ENCODE data around the gene TM9SF3.
"Not testable (repeated sequence)": the region's sequence is repeated elsewhere in the genome, so short reads cannot be mapped to it uniquely, and the experiment has no call there.

Gene TM9SF3

DNA sequence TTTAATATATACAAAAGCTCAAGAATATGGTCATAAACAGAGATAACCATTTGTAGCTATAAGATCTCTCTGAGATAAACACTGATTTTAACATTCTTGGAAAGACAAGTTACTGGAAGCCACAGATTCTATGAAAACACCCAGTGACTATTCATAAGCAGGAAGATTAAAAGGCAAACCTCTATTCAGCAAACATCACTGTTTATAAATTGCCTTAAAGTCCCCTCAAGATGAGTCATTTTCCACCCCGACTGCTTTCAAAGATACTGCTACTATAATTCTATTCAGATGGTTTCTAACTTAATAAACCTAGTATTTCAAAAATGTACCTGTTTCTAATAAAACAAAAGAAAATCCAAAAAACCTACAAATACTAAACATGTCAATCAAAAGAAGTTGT lies 21.0 kb downstream of the TM9SF3 start:
- DNase-seq: no peak

DNA sequence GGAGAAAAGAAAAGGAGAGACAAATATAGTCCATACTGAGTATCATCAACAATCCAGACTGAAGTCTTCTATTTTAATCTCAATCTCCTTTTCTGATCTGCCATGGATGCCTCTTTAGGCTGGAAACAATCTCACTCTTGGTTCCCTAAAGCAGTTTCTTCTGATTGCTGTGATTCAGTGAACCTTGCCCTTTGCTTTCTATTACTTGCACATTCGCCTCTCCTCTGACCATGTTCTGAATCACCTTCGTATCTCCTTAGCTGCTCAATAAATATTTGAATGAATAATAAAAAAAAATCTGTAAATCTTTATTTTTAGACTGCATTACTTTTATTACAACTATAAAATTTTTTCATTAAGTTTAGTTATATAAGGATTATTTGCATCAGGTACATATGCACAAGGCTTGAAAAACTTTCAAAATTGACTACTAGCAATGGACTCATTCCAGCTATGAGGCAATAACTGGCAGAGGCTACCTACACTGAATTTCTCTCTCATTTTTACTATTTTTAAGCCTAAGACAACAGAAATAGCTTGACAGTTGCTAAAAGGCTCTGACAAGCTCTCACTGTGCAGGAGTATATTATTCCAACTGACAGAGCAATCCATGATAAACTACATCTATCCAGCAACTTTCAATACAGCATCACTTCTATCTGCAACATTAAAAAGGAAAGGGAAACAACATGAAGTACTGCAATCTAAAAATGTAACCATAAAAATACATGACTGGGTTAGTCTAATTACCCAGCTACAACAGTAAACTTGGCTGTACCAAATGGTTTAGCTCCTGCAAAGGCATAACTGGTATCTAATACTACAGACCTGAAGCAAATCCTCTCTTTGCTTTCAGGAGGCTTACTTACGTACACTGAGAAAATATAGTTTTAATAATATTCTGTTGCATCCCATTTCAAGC lies 25.6 kb downstream of the TM9SF3 start:
- no peak for DNase-seq

DNA sequence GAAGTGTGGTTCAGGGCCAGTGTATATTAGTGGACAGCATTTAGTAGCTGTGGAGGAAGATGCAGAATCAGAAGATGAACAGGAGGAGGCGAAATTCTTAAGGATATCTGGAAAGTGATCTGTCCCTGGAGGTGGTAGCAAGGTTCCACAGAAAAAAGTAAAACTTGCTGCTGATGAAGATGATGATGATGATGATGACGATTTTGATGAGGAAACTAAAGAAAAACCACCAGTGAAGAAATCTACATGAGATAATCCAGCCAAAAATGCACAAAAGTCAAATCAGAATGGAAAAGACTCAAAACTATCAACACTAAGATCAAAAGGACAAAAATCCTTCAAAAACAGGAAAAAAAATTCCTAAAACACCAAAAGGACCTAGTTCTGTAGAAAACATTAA lies 26.3 kb downstream of the TM9SF3 start:
- DNase-seq: no peak

DNA sequence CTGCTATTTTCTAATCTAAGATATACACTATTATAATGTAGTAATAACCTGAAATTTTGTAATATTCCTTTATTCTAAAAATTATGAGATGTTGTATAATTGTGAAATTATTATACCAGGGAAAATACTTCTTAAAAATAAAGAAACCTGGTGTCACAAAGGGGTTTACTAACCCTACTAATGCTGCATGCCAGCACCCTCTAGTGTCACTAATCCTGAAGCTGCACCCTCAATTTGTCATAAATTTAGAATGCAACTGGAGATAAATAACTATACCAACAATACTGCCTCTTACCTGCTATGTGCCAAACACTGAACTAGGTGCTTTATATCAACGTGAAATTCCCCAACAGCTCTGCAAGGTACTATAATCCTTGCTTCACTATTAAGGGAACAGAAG lies 30.8 kb downstream of the TM9SF3 start:
- no peak for DNase-seq

DNA sequence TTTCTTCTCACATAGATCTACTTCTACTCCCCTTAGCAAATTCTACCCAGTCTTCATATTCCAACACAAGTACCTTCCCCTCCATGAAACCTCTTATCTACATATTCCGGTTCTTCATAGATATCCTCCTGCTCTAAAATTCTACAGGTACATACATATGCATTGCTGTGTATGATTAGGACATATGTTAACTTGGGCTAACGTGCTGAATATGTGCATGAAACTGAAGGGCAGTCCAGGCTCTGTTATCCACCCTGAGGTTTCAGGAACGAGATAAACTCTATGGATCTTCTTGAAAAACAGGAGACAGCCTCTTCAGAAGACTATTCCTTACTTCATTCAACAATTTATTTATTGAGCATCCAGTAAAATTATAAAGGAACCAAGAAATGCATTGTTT lies 31.5 kb downstream of the TM9SF3 start:
- DNase-seq: no peak

DNA sequence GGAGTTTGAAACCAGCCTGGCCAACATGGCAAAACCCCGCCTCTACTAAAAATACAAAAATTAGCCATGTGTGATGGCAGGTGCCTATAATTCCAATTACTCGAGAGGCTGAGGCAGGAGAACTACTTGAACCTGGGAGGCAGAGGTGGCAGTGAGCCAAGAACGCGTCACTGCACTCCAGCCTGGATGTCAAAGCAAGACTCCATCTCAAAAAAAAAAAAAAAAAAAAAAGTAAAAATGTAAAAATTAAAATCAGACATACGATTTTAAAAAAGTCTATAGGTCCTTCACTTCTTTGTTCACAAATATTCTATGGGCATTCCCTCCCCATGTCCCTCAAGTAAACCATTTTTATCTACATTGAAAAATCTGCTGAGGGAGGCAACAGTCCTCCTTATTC lies 38.2 kb downstream of the TM9SF3 start:
- DNase-seq: no peak

DNA sequence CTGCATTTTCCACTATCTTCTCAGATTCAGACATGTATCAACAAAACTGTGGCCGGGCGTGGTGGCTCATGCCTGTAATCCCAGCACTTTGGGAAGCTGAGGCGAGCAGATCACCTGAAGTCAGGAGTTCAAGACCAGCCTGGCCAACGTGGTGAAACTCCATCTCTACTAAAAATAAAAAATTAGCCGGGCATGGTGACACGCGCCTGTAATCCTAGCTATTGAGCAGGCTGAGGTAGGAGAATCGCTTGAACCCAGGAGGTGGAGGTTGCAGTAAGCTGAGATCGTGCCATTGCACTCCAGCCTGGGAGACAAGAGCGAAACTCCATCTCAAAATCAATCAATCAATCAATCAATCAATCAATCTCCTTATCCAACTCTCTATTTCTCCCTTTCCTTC lies 41.3 kb downstream of the TM9SF3 start:
- not testable (repeated sequence) for DNase-seq

DNA sequence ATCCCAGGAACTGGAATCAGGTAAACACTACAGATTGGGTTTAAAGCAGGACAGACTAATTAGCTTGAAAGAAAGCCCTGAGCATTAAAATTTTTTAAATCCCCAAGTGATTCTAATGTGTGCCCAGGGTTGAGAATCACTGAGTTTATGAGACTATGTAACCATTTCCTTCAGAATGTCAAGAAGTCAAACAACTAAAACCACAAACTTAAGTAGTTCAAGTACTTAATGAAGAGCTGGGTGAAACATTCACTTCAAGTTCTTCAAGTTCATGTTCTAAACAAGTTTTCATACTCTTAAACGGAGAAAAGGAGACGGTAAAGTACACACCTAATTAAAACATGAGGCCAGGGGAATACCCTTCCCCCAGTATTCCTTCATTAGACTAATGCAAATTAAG lies 44.9 kb downstream of the TM9SF3 start:
- no peak for DNase-seq

DNA sequence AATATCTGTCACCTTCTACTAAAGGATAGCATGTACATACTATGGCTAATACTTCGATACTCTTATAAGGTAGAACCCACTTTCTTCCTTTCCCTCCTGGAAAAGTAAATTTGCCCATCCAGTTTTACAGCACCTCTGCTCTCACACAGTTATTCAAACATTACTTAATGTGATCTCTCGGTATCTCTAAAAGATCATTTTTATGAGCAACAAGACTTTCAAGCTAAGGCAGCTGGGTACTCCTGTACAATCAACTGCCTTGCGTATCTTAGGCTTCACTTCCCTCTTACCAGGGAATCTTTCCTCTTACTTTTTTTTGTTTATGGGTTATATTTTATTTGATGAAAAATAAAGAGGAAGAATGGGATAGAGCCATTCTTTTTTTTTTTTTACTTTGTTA lies 46.6 kb downstream of the TM9SF3 start:
- DNase-seq: no peak

DNA sequence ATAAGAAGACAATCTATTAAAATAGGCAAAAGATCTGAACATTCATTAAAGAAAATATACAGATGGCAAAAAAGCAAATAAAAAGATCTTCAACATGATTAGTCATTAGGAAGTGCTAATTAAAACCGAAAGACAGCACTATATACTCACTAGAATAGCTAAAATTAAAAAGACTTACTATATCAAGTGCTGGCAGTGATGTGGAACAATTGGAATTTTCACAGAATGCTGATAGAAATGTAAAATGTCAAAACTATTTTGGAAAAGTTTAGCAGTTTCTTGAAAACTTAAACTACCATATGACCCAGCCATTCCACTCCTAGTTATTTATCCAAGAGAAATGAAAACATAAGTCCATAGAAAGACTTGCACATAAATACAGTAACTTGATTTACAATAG lies 48.1 kb downstream of the TM9SF3 start:
- no peak for DNase-seq

DNA sequence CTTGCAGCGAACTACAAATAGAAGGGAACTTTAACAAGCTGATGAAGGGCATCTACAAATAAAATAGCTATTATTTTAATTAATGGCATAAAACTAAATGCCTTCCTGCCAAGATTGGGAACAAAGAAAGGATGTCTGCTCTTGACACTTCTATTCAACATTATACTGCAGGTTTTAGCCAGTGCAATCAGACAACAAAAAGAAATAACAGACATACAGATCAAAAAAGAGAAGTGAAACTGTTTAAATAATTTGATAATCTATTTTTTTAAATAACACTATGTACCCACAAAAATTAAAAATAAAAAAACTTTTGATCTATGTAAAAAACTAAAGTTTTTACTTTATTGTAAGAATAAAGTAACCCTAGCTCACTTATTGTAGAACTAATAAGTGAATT lies 50.7 kb downstream of the TM9SF3 start:
- no peak for DNase-seq

DNA sequence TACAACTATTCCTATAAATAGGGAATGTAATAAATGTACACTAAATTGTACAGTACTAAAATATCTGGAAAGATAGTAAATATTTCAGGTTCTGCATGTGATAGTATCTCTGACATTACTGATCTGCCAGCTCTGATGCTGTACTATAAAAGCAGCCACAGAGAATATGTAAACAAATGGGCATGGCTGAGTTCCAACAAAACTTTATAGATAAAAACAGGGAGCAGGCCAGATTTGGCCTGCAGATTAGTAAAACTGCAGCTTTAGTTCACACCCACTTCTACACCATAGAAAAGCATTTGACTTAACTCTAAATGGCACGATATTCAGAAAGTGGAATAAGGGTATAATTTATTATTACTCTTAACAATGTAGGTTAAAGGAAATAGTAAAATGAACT lies 54.3 kb downstream of the TM9SF3 start:
- no peak for DNase-seq

DNA sequence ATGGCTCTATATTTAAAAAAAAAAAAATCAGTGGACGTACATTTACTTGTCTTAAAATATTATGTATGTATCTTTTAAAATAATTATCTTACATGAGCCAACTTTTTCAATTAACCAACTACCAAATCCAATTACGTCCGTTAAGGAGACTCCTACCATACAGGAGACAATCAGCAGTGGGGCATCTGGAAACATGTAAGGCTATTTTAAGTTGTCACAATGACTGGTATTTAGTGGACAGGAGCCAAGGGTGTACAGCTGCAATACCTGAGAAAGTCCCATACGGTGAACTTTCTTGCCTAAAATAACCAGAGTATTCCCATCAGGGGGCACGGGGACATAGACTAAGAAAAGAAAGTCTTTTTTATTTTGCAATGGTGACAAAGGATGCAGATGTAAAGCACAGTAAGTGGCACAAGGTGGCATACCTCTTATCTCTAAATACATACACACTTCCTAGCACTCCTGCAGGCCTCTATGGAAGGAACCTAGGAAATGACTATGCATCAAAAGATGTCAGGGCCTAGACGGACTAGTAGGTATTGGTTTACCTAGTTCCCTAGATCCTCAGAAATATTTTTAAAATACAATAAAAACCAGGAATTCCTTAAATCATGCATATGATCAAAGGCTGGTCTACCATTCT lies 57.1 kb downstream of the TM9SF3 start:
- DNase-seq: no peak

DNA sequence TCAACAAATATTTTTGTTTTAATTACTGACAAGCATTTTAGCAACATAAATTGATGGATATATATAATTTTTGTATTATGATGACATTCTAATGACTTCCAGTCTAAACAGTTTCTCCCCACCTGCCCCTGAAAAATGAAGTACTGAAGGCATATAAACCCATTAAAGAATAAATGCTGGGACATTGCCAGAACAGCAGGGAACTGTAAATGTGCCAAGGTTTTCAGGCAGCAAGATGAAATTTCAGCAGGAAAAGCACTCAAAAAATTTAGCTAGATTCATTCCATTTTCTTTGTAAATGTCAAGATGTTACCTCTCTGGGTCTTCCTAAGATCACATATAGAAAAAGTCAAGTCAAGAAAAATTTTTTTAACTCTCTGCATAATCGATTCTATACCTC lies 62.1 kb downstream of the TM9SF3 start:
- no peak for DNase-seq

DNA sequence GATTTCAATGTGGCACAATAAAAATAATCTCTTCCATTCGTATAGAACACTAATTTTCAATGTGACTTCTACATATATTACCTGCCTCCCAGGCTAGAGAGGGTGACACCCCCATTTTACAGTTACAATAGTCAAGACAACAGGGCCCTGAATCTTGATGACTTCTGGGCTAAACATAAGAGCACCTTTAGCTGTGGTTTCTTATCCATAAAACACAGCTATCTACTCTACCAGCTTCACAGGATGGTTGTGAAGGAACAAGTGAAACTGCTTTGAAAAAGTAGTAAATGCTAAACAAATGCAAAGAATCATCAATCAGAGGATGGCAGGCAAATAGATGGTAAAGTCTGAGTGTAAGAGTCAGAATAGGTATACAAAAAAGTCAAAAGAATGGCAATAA lies 69.5 kb downstream of the TM9SF3 start:
- no peak for DNase-seq

DNA sequence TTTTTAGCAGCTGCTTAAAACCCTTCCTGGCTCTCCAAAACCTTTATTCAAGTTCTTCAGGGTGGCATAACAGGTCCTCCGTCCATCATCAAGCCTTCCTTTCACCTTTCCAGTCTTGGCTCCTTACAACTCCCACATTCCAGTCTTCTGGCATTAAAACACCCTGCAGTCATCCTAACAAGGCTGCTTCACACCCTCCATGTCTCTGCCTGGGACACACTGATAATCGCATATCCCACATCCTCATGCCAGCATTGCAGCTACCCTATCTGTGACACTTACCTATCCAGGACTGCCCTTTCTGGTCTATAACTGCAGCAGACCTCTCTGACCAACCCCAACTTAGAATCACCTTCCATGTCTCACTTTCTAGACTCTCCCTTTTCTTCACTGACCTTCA lies 70.5 kb downstream of the TM9SF3 start:
- DNase-seq: no peak

DNA sequence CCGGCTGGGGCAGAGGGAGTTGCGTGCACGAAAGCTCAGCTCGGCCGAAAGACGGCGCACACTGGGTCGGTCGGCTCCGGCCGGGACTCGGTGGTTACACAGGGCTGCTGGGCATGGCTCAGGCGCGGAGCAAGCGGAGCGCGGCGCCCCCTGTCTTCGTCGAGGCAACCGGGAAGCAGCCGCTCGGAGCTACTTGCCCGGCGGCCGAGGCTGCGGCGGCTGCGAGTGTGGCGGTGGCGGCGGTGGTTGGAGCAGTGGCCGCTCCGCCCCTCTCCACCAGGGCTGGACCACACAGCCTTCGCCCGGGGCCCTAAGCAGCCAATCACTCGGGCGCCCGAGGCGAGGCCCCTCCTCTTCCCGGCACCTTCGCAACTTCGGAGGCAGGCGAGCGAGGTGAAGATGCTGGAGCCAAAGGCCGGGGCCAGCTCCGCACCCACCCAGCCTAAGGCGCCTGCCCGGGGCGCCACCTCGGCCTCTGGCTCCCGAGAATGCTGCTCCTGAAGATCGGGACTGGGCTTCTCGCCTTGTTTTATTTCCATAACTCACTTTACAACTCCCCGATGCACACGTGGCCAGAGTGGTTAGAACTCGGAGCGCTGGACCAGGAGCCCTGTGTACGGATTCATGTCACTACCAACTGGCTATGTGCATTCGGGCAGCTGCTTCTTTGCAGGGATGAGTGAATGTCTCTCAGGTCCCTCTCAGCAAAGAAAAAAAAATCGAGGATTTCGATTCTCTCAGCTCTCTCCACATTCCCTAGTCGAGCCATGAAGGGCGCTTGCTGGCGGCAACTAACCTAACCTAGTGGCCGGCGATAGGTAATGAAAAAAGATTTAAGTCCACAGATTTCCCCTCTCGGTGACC lies 72.9 kb downstream of the TM9SF3 start, which contains the start of gene TLL2:
TLL2 (minus strand) TSS at position 229 of the 864 bp plus-strand sequence. CDS start 241 bp downstream, outside the sequence.
- DNase-seq: no peak

DNA sequence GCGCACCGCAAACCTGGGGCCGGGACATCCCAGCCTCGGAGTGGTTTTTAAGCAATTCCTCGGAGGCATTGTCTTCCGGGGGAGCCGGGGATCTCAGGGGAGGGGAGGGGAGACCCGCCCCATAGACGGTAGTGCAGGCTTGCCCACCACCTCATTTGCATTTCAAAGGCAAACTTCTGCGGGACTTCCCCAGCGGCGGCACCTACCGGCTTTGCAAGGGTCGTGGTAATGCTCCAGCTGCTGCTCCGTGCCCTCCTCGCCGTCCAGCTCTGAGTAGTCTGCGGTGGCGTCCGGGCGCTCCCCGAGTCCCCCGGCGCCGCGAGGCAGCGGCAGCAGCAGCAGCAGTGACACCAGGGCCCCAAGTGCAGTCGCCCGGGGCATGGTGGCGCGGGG lies 73.5 kb downstream of the TM9SF3 start:
- DNase-seq: no peak

DNA sequence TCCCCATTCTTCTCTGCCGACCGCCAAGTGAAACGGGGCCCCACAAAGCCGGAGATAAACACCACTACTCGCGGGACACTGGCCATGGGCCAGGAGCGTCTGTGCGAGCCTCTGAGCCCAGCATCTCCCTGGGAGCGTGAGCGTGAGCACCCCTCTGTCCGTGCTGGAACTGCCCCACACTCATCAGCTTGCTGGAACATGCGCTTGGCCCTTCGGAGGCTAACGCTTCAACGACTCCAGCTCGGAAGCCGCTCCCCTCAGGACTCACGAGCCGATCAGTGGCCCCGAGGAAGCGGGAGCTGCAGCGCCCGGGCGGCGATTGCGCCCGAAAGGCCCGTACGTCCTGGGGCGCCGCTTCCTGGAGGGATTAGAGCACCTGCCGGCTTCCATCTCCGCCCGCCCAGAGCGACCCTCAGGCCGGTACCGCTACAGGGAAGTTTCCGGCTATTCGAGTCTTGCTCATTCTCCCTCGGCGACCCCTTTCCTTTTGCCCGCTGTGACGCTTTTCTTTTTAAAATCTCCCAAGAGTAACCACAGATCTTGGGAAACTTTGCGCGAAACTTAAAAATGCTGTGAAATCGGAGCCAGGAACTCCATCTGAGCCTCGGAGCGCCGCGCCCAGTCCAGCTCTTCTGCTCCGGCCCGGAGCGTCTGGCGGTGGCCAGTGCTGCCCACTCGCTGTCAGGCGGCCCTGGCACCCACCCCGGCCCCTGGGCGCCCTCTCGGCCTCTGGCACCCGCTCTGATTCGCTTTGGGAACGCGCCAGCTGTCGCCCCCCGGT lies 74.1 kb downstream of the TM9SF3 start:
- no peak for DNase-seq

DNA sequence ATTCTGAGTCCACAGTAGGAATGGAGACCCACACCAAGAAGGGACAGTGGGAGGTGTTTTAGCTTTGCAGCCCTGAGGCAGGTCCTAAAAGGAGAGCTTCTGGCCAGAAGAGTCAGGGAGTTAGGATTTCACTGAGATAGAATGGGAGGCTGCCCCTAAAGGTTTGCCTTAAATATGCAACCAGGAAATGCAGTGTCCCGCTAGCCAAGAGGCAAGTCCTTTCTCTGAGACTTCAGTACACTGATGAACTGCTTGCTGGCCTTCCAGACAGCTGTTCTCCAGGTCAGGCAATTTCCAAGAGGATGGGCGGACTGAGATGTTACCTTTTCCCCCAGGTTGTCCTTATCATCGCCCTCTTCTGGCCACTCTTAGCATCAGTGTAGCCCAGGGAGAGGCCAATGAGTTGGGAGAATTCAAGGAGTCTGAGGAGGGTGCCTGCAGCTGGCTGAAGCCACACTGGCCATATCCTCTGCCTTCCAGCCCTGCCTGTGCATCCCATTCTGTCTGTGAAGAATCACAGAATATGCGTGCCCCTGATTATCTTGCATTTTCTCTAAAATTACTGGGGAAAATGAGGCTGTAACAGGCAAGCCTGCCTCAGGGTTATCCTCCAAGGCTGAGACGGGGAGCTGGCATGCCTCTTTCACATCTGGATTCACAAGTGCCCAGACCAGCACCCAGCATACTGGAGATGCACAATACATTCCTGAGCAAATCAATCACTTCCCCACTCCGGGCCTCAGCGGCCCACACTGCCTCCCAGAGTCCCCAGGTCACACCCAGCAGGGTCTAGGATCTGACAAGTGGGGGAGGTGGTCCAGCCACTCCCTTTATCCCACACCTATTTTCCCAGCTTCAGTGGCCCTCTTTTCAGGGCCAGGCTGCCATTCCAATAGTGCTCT lies 75.5 kb downstream of the TM9SF3 start:
- no peak for DNase-seq

DNA sequence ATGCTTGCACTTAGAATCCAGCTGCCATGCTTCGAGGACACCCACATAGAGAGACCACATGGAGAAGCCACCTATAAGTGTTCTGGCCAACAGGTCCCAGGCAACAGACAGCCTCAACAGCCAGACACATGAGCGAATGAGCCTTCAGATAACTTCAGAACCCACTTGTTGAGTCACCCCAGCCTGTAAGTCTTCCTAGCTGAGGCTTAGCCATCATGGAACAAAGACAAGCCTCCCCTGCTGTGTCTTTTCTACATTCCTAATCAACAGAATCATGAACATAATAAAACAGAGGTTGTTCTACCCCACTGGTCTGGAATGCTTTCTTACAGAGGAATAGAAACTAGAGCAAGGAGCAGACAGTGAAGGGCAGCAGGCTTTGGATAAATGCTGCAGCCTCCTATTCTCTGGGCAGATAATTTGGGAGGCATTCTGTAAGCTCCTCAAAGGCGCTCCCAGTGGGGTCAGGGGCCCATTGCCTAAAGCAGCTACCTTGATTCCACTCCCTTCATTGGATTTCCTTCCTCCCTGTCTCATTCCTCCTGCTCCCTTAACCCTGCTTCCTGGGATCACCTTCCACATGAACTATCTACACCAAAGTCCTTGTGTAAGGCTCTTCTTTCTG lies 77.7 kb downstream of the TM9SF3 start:
- no peak for DNase-seq
